HepG2 (cell line): ENCODE measurements around the gene PTAFR. TPM values are rescaled to one million over a fixed set of nuclear protein-coding genes. Genes with fewer than 3 reads are reported as not detected.

Experiments used
- ATAC-seq: fragments of 200-7000 bp; cut with Tn5 transposase; 3 replicates; pipeline ENCODE4 v1.9.1; 2020; ENCODE audit warnings: mild to moderate bottlenecking, moderate library complexity
- BruUV-seq: library from RNA; stranded (reverse); fragments of 400-500 nt; replicated peaks from 2 replicates; lab custom pipeline; 2021; lab: Mats Ljungman, UMichigan
- CTCF ChIA-PET: fragments of 300-600 bp; formaldehyde crosslinking; extraction: SDS; loops from one replicate; lab custom pipeline; 2021; ENCODE audit warnings: low total read pairs, inconsistent platforms, low intra/inter-chr PET ratio; lab: Yijun Ruan, JAX
- POLR2A ChIA-PET: fragments of 350-600 bp; sonication (Branson Sonifier 250); formaldehyde crosslinking; loops from one replicate; lab custom pipeline; 2020; ENCODE audit warnings: antibody characterized with exemption, inconsistent platforms; lab: Yijun Ruan, JAX
- DNase-seq: peaks from one replicate; pipeline ENCODE4 v3.0.0-alpha.2; 2015; ENCODE audit warnings: low spot score
- FAIRE-seq: peaks from 3 replicates; lab custom pipeline; 2011; peaks lifted over from hg19 to GRCh38; lab: Jason Lieb, UNC
- H2AFZ ChIP-seq: one replicate; pipeline ENCODE4 v1.6.1; 2011; ENCODE audit warnings: low read length, inconsistent platforms
- H3K27ac ChIP-seq: fragments of 300-600 bp; 3 replicates; pipeline ENCODE4 v1.8.0; 2011; ENCODE audit warnings: mixed run types, mild to moderate bottlenecking, mixed read lengths, low read length, inconsistent platforms; ENCODE audit not compliant: insufficient read depth; ENCODE audit errors: extremely low read length
- H3K27me3 ChIP-seq, 2 experiments: fragments of 200-600 bp in 1 of 2; 2 replicates in 1 of 2; 3 replicates in 1 of 2; pipeline versions ENCODE4 v1.6.0 to v1.8.0; 2011; ENCODE audit warnings: low read length in 2 of 2, mild to moderate bottlenecking in 2 of 2, moderate library complexity in 2 of 2, inconsistent platforms in 1 of 2; ENCODE audit not compliant: insufficient read depth in 2 of 2, control insufficient read depth in 1 of 2
- H3K36me3 ChIP-seq, 2 experiments: fragments of 200-600 bp in 1 of 2; replicated peaks in 1 of 2; 2 replicates in 1 of 2; 3 replicates in 1 of 2; pipeline versions ENCODE4 v1.5.1 to v1.8.0; 2011; ENCODE audit warnings: low read length in 2 of 2, inconsistent platforms in 1 of 2; ENCODE audit not compliant: insufficient read depth in 2 of 2, control insufficient read depth in 1 of 2
- H3K4me1 ChIP-seq: 2 replicates; pipeline ENCODE4 v1.5.1; 2012; ENCODE audit warnings: low read length, inconsistent platforms; ENCODE audit not compliant: insufficient read depth
- H3K4me2 ChIP-seq: 2 replicates; pipeline ENCODE4 v1.6.0; 2011; ENCODE audit warnings: low read depth, low read length, inconsistent platforms
- H3K4me3 ChIP-seq, 3 experiments: fragments of 200-600 bp in 1 of 3; sonication (generic), shearing (Covaris generic) in 1 of 3; replicated peaks in 1 of 3; 2 replicates each; pipeline ENCODE4 v1.5.1; 2011 to 2016; ENCODE audit warnings: low read length in 3 of 3, inconsistent platforms in 2 of 3, low read depth in 2 of 3, mild to moderate bottlenecking in 2 of 3, control low read depth in 1 of 3, mixed read lengths in 1 of 3; ENCODE audit not compliant: insufficient read depth in 1 of 3
- H3K79me2 ChIP-seq: one replicate; pipeline ENCODE4 v1.6.1; 2011; ENCODE audit warnings: low read length, inconsistent platforms; ENCODE audit not compliant: insufficient read depth
- H3K9ac ChIP-seq: 2 replicates; pipeline ENCODE4 v1.6.0; 2011; ENCODE audit warnings: mild to moderate bottlenecking, low read depth, low read length, inconsistent platforms; ENCODE audit not compliant: insufficient read depth
- H3K9me3 ChIP-seq: 2 replicates; pipeline ENCODE4 v1.5.1; 2012; ENCODE audit warnings: mild to moderate bottlenecking, low read length
- H4K20me1 ChIP-seq: 2 replicates; pipeline ENCODE4 v1.6.0; 2011; ENCODE audit warnings: inconsistent platforms, mild to moderate bottlenecking, low read length, moderate library complexity; ENCODE audit not compliant: insufficient read depth
- ADNP ChIP-seq: sonication (generic); formaldehyde crosslinking; IDR thresholded peaks from 2 replicates; pipeline ENCODE4 v1.4.0; 2020; ENCODE audit warnings: missing genetic modification reagents
- CC2D1A ChIP-seq: sonication (generic); formaldehyde crosslinking; IDR thresholded peaks from 2 replicates; pipeline ENCODE4 v1.8.1; 2023; ENCODE audit warnings: mild to moderate bottlenecking, missing genetic modification reagents
- DNMT3B ChIP-seq: conservative IDR thresholded peaks from 2 replicates; pipeline ENCODE4 v1.6.1; 2016; ENCODE audit warnings: missing biosample characterization, control low read depth
- FOSL2 ChIP-seq: sonication (generic); formaldehyde crosslinking; IDR thresholded peaks from 2 replicates; pipeline ENCODE4 v1.4.0; 2020; ENCODE audit warnings: missing genetic modification reagents
- FOXP1 ChIP-seq, 2 experiments: fragments of 450-650 bp in 1 of 2; IDR thresholded peaks; 2 replicates each; pipeline ENCODE4 v1.6.1; 2017 to 2018; ENCODE audit warnings: antibody characterized with exemption in 1 of 2
- HOXA3 ChIP-seq: sonication (generic); formaldehyde crosslinking; IDR thresholded peaks from 2 replicates; pipeline ENCODE4 v1.5.0; 2020; ENCODE audit warnings: missing genetic modification reagents
- MED1 ChIP-seq: sonication (generic); formaldehyde crosslinking; IDR thresholded peaks from 2 replicates; pipeline ENCODE4 v1.4.0; 2020; ENCODE audit warnings: missing genetic modification reagents
- MEIS1 ChIP-seq: sonication (generic); formaldehyde crosslinking; IDR thresholded peaks from 2 replicates; pipeline ENCODE4 v1.9.0; 2021; ENCODE audit warnings: mild to moderate bottlenecking, missing genetic modification reagents, moderate library complexity, borderline replicate concordance
- MEIS2 ChIP-seq: sonication (generic); formaldehyde crosslinking; IDR thresholded peaks from 2 replicates; pipeline ENCODE4 v1.9.0; 2021; ENCODE audit warnings: mild to moderate bottlenecking, missing genetic modification reagents
- RCOR2 ChIP-seq: IDR thresholded peaks from 2 replicates; pipeline ENCODE4 v1.6.1; 2016; ENCODE audit warnings: missing biosample characterization, missing genetic modification reagents
- SAP130 ChIP-seq: IDR thresholded peaks from 2 replicates; pipeline ENCODE4 v1.6.1; 2016; ENCODE audit warnings: low read depth
- TEAD3 ChIP-seq: optimal IDR thresholded peaks from 2 replicates; pipeline ENCODE3; 2016; ENCODE audit warnings: borderline replicate concordance
- ZMYM2 ChIP-seq: sonication (generic); formaldehyde crosslinking; IDR thresholded peaks from 2 replicates; pipeline ENCODE4 v1.8.0; 2022; ENCODE audit warnings: mild to moderate bottlenecking, missing genetic modification reagents
- ZNF431 ChIP-seq: sonication (generic); formaldehyde crosslinking; IDR thresholded peaks from 2 replicates; pipeline ENCODE4 v1.9.0; 2022; ENCODE audit warnings: missing genetic modification reagents, low read depth, mild to moderate bottlenecking, borderline replicate concordance
- ZNF547 ChIP-seq: sonication (generic); formaldehyde crosslinking; IDR thresholded peaks from 2 replicates; pipeline ENCODE4 v1.5.1; 2020; ENCODE audit warnings: mild to moderate bottlenecking, missing genetic modification reagents
- whole genome bisulfite sequencing: methylation state at CpG from one replicate; pipeline ENCODE4 v1.1.6; 2017; ENCODE audit warnings: low lambda C conversion rate; 5-methylcytosine and 5-hydroxymethylcytosine counted together
- in situ Hi-C: cut with HindIII; loops from 2 replicates; pipeline ENCODE4 v1.10.0; 2017; ENCODE audit warnings: low pct_unique_long_range_greater_than_20kb; ENCODE audit not compliant: extremely low pct_ligation_motif_present
- intact Hi-C: fragments of 100-400 bp; cut with micrococcal nuclease; formaldehyde crosslinking; loops from one replicate; pipeline ENCODE4 v1.10.0; 2022; ENCODE audit not compliant: unreplicated experiment
- polyA plus RNA-seq, 8 experiments: library from polyadenylated mRNA; depleted of rRNA in 3 of 8; stranded (reverse) in 7 of 8; unstranded in 1 of 8; fragments of >200 nt; fragmentation: Illumina TruSeq in 4 of 8; extraction: Trizol in 4 of 8; gene quantifications; 2 replicates each; pipeline versions ENCODE4 v1.2.1 to v1.2.3, GENCODE V29; 2011 to 2016; ENCODE audit warnings: low read depth in 4 of 8, missing spikeins in 1 of 8, mixed read lengths in 1 of 8; ENCODE audit not compliant: insufficient read depth in 1 of 8
- total RNA-seq, 5 experiments: library from RNA; depleted of rRNA; stranded (reverse); fragments of >200 nt; fragmentation: Illumina TruSeq; extraction: Trizol; gene quantifications; 2 replicates each; pipeline ENCODE4 v1.2.3, GENCODE V29; 2016; ENCODE audit warnings: low read depth in 1 of 5
- TF ChIP-seq, protein P1 (sequence below): sonication (generic); formaldehyde crosslinking; IDR thresholded peaks from 2 replicates; pipeline ENCODE4 v1.8.0; 2022; ENCODE audit warnings: mild to moderate bottlenecking, missing genetic modification reagents; ENCODE audit not compliant: insufficient replicate concordance
- TF ChIP-seq, protein P2 (sequence below): sonication (generic); formaldehyde crosslinking; conservative IDR thresholded peaks from 2 replicates; pipeline ENCODE4 v1.4.0; 2020; ENCODE audit warnings: mild to moderate bottlenecking, missing genetic modification reagents, moderate library complexity

The PTAFR gene
- total and polyA plus RNA-seq, 2 of the 13 experiments (the other 11 are each of a cell fraction or from before 2014, with no cell fraction given): 0.27 to 24.0 TPM

DNA sequence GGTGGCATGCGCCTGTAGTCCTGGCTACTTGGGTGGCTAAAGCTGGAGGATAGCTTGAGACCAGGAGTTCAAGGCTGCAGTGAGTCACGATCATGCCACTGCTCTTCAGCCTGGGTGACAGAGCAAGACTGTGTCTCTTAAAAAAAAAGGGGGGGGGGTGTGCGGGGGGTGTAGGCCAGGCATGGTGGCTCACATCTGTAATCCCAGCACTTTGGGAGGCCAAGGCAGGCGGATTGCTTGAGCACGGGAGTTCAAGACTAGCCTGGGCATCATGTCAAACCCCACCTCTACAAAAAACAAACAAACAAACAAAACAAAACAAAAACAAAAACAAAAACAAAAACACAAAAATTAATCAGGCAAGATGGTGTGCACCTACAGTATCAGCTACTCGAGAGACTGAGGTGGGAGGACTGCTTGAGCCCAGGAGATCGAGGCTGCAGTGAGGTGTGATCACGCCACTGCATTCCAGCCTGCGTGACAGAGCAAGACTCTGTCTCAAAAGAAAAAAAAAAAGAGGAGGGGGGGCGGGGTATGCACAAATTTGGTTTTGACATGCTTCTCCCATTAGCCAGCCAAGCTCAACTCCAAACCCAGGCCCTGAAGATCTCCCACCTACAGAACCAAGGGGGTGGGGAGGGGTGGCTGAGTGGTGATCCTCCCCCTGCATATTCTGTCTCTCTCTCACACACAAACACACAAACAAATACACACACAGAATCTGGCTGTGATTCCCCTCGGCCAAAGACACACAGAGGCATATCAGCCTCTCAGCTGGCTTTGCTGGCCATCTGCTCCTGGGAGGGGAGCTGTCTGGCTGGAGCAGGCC, 3.1 kb downstream of the PTAFR start:
- peaks cover 2 to 23% of the 10 kb centered on the region in 2 experiments; a peak in 3 of 5 replicates for H3K27me3 ChIP-seq
- ATAC-seq: peak; percentile 43
- no peaks in the 10 kb centered on the region for H3K36me3 ChIP-seq
- H3K4me3 ChIP-seq: peak overlapping the region in 1 of 3 experiments; percentile 45; a peak in 1 of 6 replicates
- intact Hi-C loops (no loop called here), in situ Hi-C loops (no loop called here)
- H3K4me1 ChIP-seq: peaks cover 60% of the 10 kb centered on the region
- no peaks in the 10 kb centered on the region for H3K9me3 ChIP-seq
- BruUV-seq: no TSS peak
- H3K4me2 ChIP-seq: peak overlapping the region; percentile 71
- 15% methylated on average over 10 of the region's 11 CpGs for WGBS
- ChIA-PET POLR2A (interaction anchor here (1.4 kb wide), 1 partner anchor 475 kb away, joined by 3 read pairs; the partner anchor contains the start of gene RNU11), CTCF (no interaction called here)
- no peak overlapping the region for H2AFZ ChIP-seq
- TF ChIP-seq DNMT3B (CRISPR knock-in tag): no peak
- TF ChIP-seq, protein P1, sequence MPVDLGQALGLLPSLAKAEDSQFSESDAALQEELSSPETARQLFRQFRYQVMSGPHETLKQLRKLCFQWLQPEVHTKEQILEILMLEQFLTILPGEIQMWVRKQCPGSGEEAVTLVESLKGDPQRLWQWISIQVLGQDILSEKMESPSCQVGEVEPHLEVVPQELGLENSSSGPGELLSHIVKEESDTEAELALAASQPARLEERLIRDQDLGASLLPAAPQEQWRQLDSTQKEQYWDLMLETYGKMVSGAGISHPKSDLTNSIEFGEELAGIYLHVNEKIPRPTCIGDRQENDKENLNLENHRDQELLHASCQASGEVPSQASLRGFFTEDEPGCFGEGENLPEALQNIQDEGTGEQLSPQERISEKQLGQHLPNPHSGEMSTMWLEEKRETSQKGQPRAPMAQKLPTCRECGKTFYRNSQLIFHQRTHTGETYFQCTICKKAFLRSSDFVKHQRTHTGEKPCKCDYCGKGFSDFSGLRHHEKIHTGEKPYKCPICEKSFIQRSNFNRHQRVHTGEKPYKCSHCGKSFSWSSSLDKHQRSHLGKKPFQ: peak; percentile 44
- TF ChIP-seq MED1 (CRISPR knock-in tag): 0 out of 2 replicates have a peak, but pooled peaks have one; percentile 6
- TF ChIP-seq ZMYM2 (CRISPR knock-in tag): 0 out of 2 replicates have a peak, but pooled peaks have one; percentile 4
- TF ChIP-seq ADNP (CRISPR knock-in tag): 0 out of 2 replicates have a peak, but pooled peaks have one; percentile 1
- TF ChIP-seq FOSL2 (CRISPR knock-in tag): peak; percentile 53
- TF ChIP-seq MEIS2 (CRISPR knock-in tag): no peak
- 0 out of 2 replicates have a peak, but pooled peaks have one; percentile 21 for TF ChIP-seq SAP130 (CRISPR knock-in tag)
- TF ChIP-seq MEIS1 (CRISPR knock-in tag): no peak
- no peak for TF ChIP-seq ZNF547 (CRISPR knock-in tag)
- no peak for TF ChIP-seq HOXA3 (CRISPR knock-in tag)
- peak; percentile 71 for TF ChIP-seq FOXP1 (IDR thresholded peaks at IDR 0.05)
- TF ChIP-seq FOXP1 (CRISPR knock-in tag; IDR thresholded peaks at IDR 0.05): no peak
- TF ChIP-seq RCOR2 (CRISPR knock-in tag): 0 out of 2 replicates have a peak, but pooled peaks have one; percentile 62
- TF ChIP-seq TEAD3 (CRISPR knock-in tag): peak; percentile 8
- TF ChIP-seq CC2D1A: no peak
- no peak for TF ChIP-seq ZNF431 (CRISPR knock-in tag)
- TF ChIP-seq, protein P2, sequence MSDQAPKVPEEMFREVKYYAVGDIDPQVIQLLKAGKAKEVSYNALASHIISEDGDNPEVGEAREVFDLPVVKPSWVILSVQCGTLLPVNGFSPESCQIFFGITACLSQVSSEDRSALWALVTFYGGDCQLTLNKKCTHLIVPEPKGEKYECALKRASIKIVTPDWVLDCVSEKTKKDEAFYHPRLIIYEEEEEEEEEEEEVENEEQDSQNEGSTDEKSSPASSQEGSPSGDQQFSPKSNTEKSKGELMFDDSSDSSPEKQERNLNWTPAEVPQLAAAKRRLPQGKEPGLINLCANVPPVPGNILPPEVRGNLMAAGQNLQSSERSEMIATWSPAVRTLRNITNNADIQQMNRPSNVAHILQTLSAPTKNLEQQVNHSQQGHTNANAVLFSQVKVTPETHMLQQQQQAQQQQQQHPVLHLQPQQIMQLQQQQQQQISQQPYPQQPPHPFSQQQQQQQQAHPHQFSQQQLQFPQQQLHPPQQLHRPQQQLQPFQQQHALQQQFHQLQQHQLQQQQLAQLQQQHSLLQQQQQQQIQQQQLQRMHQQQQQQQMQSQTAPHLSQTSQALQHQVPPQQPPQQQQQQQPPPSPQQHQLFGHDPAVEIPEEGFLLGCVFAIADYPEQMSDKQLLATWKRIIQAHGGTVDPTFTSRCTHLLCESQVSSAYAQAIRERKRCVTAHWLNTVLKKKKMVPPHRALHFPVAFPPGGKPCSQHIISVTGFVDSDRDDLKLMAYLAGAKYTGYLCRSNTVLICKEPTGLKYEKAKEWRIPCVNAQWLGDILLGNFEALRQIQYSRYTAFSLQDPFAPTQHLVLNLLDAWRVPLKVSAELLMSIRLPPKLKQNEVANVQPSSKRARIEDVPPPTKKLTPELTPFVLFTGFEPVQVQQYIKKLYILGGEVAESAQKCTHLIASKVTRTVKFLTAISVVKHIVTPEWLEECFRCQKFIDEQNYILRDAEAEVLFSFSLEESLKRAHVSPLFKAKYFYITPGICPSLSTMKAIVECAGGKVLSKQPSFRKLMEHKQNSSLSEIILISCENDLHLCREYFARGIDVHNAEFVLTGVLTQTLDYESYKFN (CRISPR knock-in tag): 0 out of 2 replicates have a peak, but pooled peaks have one; percentile 10
- no peak overlapping the region for H3K27ac ChIP-seq
- no peaks in the 10 kb centered on the region for H3K79me2 ChIP-seq
- H3K9ac ChIP-seq: no peak overlapping the region
- peak; percentile 59 for DNase-seq
- H4K20me1 ChIP-seq: no peaks in the 10 kb centered on the region
- no peak for FAIRE-seq
